ENCODE data around the gene RBFA. TPM values are rescaled to one million over a fixed set of nuclear protein-coding genes. Genes with fewer than 3 reads are reported as not detected.

Gene RBFA
- total RNA-seq, 1 donor from 2014 or later = 22.8 TPM

- peaks cover 59% of the 10 kb centered on the region for H3K36me3 ChIP-seq
- H3K27ac ChIP-seq (replicated peaks) = no peak overlapping the region
- TF ChIP-seq CTCF (IDR thresholded peaks at IDR 0.05; ENCODE audit: borderline replicate concordance) = no peak
- H3K4me1 ChIP-seq = no peaks in the 10 kb centered on the region
- H3K27me3 ChIP-seq (ENCODE audit: low read depth) = no peaks in the 10 kb centered on the region
- no peak for DNase-seq
- no peak overlapping the region for H3K4me3 ChIP-seq
- H3K9me3 ChIP-seq (replicated peaks) = no peaks in the 10 kb centered on the region
- intact Hi-C loops (cut with micrococcal nuclease) = no loop called here
Measured at GRCh38 chr18:80046431-80046830, 12.2 kb downstream of the RBFA start.

- H3K4me1 ChIP-seq = peaks cover 3% of the 10 kb centered on the region
- H3K27ac ChIP-seq (replicated peaks) = no peak overlapping the region
- no peaks in the 10 kb centered on the region for H3K9me3 ChIP-seq (replicated peaks)
- no peak for DNase-seq
- no peaks in the 10 kb centered on the region for H3K27me3 ChIP-seq (ENCODE audit: low read depth)
- H3K4me3 ChIP-seq = no peak overlapping the region
- intact Hi-C loops (cut with micrococcal nuclease) = no loop called here
- no peak for TF ChIP-seq CTCF (IDR thresholded peaks at IDR 0.05; ENCODE audit: borderline replicate concordance)
- peaks cover 61% of the 10 kb centered on the region for H3K36me3 ChIP-seq
Measured at GRCh38 chr18:80046961-80047541, 12.8 kb downstream of the RBFA start.

- Histone ChIP-seq H3K36me3 (peaks cover 44% of the 10 kb centered on the region), H3K4me3 (no peak overlapping the region), H3K27ac (replicated peaks) (no peak overlapping the region), H3K9me3 (replicated peaks) (peaks cover 30% of the 10 kb centered on the region), H3K27me3 (ENCODE audit: low read depth) (no peaks in the 10 kb centered on the region), H3K4me1 (peaks cover 3% of the 10 kb centered on the region)
- DNase-seq = no peak
- intact Hi-C loops (cut with micrococcal nuclease) = no loop called here
- no peak for TF ChIP-seq CTCF (IDR thresholded peaks at IDR 0.05; ENCODE audit: borderline replicate concordance)
Measured at GRCh38 chr18:80050797-80051196, 16.6 kb downstream of the RBFA start.

GRCh38 chr18:80056095-80056494 lies 21.9 kb downstream of the RBFA start:
- intact Hi-C loops (cut with micrococcal nuclease) = no loop called here
- no peak for DNase-seq
- Histone ChIP-seq H3K9me3 (replicated peaks) (peaks cover 51% of the 10 kb centered on the region), H3K4me1 (peaks cover 3% of the 10 kb centered on the region), H3K36me3 (peaks cover 5% of the 10 kb centered on the region), H3K27ac (replicated peaks) (no peak overlapping the region), H3K4me3 (no peak overlapping the region), H3K27me3 (ENCODE audit: low read depth) (no peaks in the 10 kb centered on the region)
- no peak for TF ChIP-seq CTCF (IDR thresholded peaks at IDR 0.05; ENCODE audit: borderline replicate concordance)

GRCh38 chr18:80059945-80060344 lies 25.7 kb downstream of the RBFA start:
- peaks cover 46% of the 10 kb centered on the region for H3K9me3 ChIP-seq (replicated peaks)
- H3K27me3 ChIP-seq (ENCODE audit: low read depth) = no peaks in the 10 kb centered on the region
- H3K36me3 ChIP-seq = no peaks in the 10 kb centered on the region
- DNase-seq = no peak
- TF ChIP-seq CTCF (IDR thresholded peaks at IDR 0.05; ENCODE audit: borderline replicate concordance) = no peak
- H3K4me3 ChIP-seq = no peak overlapping the region
- intact Hi-C loops (cut with micrococcal nuclease) = no loop called here
- H3K4me1 ChIP-seq = no peaks in the 10 kb centered on the region
- H3K27ac ChIP-seq (replicated peaks) = no peak overlapping the region

Measured in left ventricle myocardium inferior (tissue), 1 donor.